Activated CD8-positive, alpha-beta memory T cell treated with anti-CD3 and anti-CD28 coated beads, Interleukin-2, amount 50 U/mL, for 1 hour (primary cell): ENCODE data around the gene CALHM2.

ENCODE experiments used
- DNase-seq: peaks from one replicate; pipeline ENCODE4 v3.0.0-alpha.2; 2020; ENCODE audit errors: extremely low read depth

The CALHM2 gene

DNA sequence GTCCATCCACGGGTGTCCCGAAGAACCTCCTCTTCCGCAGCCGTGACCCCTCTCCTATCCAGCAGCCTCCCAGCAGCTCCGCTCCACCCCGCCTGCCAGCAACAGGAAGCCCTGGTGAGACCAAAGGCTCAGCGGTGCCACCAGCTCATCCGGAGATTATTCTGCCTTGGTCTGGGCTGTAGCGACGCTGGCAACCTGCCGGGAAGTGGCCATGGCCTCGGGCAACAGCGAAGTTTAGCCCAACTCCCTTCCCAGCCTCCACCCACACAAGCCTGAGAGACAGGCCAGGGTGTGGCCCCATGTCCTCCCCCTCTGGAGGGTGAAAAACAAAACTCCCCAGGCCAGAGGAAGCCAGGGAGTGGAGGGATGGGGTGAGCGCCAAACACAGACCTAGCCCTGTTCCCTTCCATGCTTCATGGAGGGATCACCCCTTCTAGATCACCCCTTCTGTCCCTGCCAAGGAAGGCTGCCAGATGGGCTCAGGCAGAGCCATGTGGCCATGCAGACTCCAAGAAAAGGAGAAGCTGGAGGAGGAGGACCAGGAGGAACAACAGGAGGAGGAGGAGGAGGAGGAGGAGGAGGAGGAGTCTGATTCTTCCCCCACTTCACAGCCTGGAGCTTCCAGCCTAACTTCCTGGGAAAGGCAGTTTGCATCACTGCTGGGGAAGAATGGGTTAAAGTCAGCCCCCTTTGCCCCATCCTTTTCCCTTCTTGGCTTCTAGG lies 918 bp downstream of the CALHM2 start:
- no peak for DNase-seq

DNA sequence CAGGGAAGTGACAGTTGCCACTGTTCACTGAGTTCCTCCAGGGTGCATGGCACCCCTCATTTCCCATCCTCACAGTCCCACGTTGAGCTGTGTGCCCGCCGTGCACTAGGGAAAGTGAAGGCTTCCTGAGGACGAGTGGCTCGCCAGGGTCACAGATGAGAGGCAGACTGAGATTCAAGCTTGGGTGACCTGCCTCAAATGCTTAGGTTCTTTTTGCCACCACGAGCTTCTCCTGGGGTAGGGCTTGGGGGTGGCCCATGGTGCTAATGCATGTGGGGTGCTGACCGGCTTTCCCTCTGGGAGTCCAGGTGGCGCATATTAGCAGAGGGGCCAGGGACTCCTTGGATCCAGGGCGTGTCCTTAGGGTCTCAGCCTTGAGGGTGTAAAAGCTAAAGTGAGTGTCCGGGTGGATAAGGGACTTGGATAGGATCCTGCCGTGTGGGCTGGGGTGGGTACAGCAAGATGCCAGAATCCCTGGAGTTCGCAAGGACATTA lies 1.9 kb downstream of the CALHM2 start:
- DNase-seq: no peak

DNA sequence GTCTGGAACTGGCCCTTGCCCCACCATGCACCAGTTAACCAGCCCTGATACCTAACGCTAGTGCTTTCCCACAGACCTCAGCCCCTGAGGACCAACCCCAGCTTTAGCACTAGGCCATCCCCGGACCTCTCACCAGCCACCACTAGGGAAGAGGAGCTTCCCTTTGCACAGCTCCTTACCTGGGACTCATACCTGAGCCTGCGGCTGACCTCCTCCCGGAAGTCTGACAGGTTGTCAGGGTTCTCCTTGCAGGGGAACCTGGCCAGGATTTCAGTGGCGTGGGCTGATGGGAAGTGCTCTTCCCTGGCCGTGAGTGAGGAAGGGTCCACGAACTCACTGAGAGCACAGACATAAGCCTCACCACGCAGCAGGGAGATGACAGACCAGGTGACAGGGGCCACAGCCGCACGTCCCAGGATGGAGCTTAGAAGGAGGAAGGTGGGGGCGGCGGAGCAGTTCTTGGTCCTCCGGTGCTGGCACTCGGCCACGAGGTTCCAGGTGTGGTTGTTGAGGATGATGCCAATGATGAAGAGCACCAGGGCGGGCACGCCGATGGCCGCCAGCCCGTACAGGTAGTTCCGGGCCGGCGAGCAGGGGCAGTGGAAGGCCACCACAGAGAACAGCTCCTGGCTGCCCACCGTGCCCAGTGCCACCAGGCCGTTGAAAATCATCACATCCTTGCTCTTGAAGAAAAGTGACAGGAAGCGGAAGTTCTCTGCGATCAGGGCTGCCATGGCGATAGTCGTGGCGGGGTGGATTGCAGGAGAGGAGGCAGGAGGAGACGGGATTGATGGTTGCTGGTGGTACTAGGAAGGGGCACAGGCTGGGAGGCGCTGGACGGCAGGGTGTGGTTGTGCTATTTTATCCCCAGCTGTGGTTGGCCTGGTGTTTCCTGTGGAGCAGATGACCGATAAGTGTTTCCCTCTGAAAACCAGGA lies 2.7 kb downstream of the CALHM2 start:
- DNase-seq: no peak

DNA sequence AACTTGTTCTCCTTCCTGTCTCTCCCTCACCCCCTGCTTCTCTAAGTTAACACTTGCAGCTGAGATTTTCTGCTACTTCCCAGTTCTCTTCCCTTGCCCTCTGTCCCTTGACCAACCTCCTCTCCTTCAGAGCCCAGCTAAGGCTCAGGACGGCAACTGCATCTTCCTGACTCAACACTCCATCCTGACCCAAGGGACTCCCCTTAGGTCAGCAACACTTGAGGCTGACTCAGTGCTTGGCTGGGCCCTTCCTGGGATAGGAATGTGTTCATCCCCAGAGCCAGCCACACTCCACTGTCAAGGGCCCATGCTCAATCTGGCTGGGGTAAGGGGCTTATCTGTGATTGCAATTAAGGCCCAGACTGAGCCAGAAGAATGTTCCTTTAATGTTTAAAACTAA lies 3.4 kb downstream of the CALHM2 start:
- no peak for DNase-seq

DNA sequence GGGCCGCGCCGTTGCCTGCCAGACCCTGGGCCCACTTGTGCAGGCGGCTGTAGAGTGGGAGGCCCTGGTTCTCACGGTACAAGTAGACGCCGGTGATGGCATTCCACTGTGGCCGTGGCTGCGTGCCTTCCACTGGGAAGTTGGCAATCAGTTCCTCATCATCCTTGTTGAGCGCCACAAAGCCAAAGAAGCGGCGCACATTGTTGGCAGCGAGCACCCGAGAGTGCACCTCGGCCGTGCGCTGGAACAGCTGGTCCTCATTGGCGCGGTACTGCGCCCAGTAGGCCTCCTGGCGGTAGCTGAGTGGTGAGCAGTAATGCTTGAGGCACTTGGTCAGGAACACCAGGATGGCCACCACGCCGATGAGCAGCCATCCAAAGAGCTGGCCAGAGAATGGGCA lies 5.0 kb downstream of the CALHM2 start:
- DNase-seq: no peak

DNA sequence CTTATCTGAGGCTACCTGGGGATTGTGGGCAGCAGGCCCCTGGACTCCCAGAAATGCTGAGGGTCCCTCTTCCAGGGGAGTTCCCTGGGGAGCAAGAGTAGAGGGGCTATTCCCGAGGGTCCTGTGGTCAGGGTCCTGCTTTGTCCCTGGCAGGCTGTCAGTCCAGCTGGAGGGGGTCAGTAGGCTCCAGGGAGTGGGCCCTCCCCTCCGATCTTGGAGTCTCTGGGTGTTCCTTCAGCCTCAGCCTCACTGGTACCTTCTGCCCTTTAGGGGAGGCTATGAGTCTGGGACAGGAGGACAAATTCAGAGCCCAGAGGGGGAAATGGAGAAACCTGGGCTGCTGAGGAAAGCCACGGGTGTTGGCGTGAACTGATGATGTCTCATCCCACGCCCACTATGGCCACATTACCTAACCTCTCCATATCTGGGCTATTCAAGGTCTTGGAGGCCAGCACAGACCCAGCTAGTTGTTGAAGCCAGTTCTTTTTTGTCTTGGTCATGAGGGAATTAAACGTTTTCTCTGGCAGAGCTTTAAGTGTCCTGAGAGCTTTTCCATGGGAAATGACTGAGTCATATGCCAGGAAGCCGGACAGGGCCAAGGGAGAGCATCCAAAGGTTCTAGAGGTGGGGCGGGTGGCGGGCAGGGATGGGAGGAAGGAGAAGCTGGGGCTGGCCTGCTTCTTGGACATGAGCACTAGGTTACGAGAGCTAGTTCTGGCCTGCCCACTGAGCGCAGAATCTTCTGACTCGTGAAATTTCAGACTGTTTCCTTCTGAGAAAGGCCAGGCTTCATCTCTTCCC lies 6.2 kb downstream of the CALHM2 start:
- no peak for DNase-seq

DNA sequence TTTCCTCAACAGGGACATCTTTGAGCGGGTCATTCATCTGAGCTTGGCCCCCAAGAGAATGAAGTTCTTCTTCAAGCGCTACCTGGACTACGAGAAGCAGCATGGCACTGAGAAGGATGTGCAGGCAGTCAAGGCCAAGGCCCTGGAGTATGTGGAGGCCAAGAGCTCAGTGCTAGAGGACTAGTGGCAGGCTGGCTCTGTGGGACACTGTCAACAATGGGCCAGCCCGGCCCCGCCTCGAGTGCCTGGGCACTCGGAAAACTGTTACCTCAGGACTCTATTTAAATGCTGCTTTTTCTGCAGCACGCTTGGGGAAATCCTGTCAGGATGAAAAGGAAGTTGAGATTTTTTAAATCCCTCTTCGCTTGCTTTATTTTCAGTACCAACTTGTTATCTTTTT lies 6.8 kb downstream of the CALHM2 start:
- DNase-seq: no peak

DNA sequence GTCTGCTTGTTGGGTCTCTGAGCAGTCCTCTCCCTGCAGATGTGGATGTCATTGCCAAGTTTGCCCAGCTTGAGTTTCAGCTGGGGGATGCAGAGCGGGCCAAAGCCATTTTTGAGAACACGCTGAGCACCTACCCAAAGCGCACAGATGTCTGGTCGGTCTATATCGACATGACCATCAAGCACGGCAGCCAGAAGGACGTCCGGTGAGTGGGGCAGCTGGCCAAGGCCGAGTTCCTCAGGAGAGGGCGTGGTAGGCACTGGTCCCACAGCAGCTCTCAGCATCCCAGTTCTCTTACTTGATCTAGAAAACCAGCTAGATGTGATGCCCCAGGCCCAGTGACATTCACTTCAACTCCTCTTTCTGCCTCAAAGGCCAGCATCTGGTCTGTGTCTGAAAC lies 7.7 kb downstream of the CALHM2 start:
- no peak for DNase-seq

DNA sequence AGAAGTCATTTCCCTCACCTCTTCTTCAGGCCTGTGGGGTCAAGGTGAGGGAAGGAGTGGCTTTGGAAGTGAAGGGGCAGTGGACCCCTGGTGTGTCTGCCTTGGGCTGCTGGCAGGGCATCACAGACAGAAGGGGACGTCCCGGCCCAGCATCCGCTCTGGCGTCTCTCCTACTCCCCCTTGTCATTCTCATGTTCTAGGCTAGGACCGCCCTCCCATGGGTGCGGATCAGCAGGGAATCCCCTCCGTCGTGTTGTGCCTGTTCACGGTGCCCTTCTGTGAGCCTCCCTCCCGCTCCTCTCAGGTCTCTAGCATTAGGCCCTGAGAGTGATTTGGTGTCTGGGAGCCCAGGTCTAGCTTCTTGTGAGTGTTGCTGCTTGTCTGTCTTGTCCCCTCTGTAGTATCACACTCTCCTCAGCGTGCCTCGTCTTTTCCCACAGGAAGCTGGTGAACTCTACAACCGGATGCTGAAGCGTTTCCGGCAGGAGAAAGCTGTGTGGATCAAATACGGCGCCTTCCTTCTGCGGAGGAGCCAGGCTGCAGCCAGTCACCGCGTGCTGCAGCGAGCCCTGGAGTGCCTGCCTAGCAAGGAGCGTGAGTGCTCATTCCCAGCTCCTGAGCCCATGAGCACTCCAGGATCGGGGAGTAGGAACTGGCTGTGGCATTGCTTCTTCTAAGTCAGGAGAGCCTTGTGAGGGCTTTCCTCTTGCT lies 8.5 kb downstream of the CALHM2 start:
- no peak for DNase-seq

DNA sequence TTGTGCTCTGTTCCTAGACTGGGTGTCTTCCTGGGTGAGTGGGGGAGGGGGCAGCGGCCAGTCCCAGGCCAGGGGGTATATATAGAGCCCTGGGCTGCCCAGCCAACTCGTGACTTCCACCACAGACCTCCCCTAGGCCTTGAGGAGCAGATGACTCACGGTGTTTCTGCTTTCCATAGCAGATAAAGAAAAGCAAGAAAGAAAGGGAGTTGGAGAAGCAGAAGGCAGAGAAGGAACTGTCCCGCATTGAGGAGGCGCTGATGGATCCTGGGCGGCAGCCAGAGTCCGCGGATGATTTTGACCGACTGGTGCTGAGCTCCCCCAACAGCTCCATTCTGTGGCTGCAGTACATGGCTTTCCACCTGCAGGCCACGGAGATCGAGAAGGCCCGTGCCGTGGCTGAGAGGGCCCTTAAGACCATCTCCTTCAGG lies 10.1 kb downstream of the CALHM2 start:
- no peak for DNase-seq

DNA sequence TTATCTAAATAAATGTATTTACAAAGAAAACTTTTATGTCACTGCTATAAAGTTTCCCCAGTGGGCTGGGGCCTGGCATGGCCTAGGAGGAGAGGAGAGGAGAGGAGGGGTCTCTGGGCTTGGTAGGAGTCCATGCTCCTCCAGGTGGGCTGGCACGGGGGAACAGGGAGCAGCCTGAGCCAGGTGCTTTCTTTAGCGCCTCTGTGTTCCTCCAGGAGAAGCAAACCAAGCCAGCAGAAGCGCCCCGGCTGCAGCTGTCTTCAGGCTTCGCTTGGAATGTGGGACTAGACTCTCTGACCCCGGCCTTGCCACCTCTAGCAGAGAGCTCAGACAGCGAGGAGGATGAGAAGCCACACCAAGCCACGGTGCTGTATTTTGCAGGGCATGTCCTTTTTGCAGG lies 10.6 kb downstream of the CALHM2 start:
- no peak for DNase-seq

DNA sequence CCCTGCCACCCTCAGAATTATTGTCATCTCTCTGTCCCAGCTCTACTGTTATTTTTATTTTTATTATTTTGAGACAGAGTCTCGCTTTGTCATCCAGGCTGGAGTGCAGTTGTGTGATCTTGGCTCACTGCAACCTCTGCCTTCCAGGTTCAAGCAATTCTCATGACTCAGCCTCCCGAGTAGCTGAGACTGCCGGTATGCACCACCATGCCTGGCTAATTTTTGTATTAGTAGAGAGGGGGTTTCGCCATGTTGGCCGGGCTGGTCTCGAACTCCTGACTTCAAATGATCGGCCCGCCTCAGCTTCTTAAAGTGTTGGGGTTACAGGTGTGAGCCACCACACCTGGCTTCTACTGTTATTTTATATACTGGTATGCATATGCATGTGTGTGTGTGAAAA lies 11.0 kb downstream of the CALHM2 start:
- DNase-seq: no peak

DNA sequence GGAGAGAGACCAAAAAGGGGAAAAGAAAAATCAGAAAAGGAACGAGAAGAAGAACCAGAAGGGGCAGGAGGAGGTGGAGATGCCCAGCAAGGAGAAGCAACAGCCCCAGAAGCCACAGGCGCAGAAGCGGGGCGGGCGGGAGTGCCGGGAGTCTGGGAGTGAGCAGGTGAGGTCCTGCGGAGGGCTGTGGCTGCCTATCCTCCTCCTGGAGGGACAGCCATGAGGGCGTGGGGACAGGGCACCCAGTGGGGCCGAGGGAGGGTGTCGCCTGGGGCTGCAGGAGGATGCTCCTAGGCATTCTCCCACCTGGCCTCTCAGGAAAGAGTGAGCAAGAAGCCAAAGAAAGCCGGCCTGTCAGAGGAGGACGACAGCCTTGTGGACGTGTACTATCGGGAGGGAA lies 11.8 kb downstream of the CALHM2 start:
- no peak for DNase-seq

DNA sequence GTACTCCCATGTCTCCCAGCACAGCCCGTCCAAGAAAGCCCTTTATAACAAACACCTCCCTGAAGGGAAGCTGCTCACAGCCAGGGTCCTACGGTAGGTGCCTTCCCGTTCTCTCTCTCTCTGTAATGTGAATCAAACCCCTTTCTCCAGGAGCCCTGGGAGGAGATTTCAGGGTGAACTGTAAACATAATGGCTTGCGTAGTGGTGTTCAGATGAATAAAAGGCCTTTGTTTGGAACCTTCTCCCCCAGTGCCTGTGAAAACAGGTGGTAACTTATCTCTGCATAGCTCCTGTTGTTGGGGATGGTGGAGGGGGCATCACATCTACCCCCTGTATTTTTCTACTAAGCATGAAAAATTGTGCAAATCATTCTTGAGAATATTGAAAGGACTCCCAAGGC lies 12.4 kb downstream of the CALHM2 start:
- no peak for DNase-seq

DNA sequence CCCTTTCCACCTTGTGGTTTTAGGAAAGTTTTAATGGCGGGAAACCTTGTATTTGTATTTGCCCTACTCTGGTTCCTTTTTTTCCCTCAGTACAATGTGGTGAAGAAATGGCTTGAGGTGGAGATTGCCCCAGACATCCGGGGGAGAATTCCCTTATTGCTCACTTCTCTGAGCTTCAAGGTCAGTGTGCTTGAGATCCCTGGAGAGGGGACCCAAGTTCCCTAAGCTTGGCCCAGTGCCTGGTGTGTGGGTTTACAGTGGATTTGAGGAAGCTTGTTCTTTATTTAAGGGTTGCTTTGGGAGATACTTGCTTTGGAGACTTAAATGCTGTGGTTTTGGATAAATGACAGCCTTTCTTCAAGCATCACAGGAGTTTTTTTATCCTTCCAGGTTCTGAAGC lies 18.3 kb downstream of the CALHM2 start:
- no peak for DNase-seq

DNA sequence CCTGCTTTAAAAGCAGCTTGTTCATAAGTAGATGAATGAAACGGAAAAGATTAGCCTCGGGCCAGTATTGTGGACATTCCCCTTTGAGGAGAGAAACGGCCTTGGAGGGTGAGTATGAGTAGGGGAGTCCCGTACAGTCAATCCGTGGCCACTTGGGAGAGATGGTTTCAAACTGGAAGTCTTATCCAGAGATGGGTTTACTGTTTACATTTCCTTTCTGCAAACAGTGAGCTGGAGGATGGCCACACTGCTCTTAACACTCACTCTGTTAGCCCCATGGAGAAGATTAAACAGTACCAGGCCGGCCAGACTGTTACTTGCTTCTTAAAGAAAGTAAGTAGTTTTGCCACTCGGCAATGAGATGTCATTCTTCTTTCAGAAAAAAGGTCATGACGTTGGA lies 20.3 kb downstream of the CALHM2 start:
- DNase-seq: no peak

DNA sequence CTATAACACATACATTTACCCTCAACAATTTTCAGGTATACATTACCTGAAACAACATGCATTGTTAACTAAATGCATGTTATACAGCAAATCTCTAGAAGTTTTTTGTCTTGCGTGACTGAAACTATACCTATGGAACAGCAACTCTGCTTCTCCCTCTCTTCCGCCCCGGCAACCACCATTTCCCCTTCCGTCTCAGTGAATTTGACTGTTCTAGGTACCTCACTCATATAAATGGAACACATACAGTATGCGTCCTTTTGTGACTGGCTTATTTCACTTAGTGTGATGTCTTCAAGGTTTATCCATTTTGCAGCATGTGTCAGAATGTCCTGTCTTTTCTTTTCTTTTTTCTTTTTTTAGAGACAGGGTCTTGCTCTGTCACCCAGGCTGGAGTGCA lies 22.5 kb downstream of the CALHM2 start:
- no peak for DNase-seq

DNA sequence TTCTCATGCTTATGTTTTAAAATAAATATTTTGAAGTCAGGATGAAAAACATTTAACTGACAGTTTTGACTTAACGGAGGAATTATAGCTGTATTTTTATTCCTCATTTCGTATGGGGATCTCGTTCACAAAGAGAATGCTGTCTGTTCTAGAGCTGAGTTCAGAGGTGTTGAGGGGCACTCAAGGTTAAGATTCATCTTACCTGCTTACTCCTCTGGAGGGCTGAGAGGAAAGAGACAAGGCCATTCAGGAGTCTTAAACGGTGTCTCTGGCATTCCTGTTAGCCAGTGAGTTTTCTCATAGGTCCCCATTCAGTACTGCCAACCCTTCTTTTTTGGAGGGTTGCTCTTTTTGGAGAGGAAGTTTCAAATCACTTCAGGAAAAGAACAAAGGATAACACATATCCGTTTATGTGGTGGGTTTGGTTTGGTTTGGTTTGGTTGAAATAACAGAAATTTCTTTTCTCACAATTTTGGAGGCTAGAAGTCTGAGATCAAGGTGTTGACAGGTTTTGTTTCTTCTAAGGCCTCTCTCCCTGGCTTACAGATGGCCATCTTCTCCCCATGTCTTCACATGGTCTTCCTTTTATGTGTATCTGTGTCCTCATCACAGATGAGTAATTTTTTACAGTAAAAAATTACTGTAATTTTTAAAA lies 23.1 kb downstream of the CALHM2 start:
- DNase-seq: no peak

DNA sequence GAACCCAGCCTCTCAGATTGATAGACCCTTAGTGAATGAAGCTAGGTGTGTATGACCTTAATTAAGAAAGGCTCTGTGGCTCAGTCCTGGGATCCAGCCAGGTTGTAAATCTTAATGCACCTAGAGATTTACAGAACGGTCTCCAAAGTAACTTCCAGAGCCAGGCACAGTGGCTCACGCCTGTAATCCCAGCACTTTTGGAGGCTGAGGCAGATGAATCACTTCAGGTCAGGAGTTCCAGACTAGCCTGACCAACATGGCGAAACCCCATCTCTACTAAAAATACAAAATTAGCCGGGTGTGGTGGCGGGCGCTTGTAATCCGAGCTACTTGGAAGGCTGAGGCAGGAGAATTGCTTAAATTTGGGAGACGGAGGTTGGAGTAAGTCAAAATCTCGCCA lies 24.3 kb downstream of the CALHM2 start:
- DNase-seq: no peak

DNA sequence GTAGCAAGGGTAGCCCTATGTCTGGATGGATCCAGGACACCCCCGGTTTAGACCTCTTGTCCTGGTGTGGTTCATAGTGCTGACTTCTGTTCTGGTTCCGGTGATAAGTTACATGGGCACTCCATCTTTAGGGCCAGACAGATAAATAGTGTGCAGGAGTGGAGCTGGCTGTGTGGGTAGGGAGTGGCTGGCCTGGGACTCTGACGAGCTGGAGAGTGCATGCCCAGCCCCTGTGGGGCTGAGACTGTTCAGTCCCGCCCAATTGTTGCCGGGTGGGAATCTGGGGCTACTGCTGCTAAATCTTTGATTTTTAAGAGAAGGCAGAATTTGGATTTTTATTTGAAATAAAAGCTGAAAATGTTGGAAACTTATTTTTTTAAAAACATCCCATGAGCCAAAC lies 28.4 kb downstream of the CALHM2 start:
- no peak for DNase-seq

DNA sequence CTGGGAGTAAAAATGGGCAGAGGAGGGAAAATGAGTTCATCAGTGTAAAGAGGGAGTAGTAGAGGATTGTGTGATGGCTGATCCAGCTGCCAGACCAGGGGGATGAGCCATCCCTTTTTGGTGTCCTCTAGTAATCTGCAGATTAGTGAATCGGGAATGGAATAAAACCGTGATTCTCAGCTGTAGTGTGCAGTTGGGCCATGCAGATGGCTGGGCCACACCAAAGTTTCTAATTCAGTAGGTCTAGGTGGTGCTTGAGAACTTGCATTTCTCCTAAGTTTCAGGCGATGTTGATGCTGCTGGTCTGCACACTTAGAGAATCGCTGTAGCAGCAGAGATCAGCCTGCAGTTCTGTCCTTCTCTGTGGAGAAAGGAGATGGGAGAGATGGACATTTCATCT lies 33.1 kb downstream of the CALHM2 start:
- DNase-seq: no peak
